ENCODE measurements around the gene ITPR1. TPM values are rescaled to one million over a fixed set of nuclear protein-coding genes. Genes with fewer than 3 reads are reported as not detected.

Gene ITPR1
- total and polyA plus RNA-seq, 10 of the 15 experiments (the other 5 are each of a cell fraction or from before 2014, with no cell fraction given) = 12.2 to 239 (median 28.4) TPM

GRCh38 chr3:4856136-4856535 lies 363.0 kb downstream of the ITPR1 start (continued):
- TF ChIP-seq KAT2A (conservative IDR thresholded peaks at IDR 0.05; ENCODE audit: control insufficient read depth, low read depth, low read length) = no peak
- TF ChIP-seq DPF2 (IDR thresholded peaks at IDR 0.05) = peak; percentile 54; the same call in 1 of the 2 replicates
- TF ChIP-seq MTA2 (IDR thresholded peaks at IDR 0.05; ENCODE audit: low read depth) = peak; percentile 79; the same call in 1 of the 2 replicates
- TF ChIP-seq ZNF687 (IDR thresholded peaks at IDR 0.05) = peak; percentile 42; the same call in 1 of the 2 replicates
- TF ChIP-seq CBX3 (IDR thresholded peaks at IDR 0.05; ENCODE audit: borderline replicate concordance, low read depth) = no peak
- TF ChIP-seq RAD51 (IDR thresholded peaks at IDR 0.05) = no peak
- TF ChIP-seq FOXK2 (IDR thresholded peaks at IDR 0.05) = no peak
- no peak for TF ChIP-seq LARP7 (IDR thresholded peaks at IDR 0.05)
- TF ChIP-seq POLR2AphosphoS5 (IDR thresholded peaks at IDR 0.05; ENCODE audit: low read length) = no peak
- TF ChIP-seq HCFC1 (IDR thresholded peaks at IDR 0.05; ENCODE audit: low read length) = no peak
- TF ChIP-seq TAF1 (IDR thresholded peaks at IDR 0.05; ENCODE audit: borderline replicate concordance, low read depth, low read length) = no peak
- no peak for TF ChIP-seq USF1 (IDR thresholded peaks at IDR 0.05; ENCODE audit: borderline replicate concordance, extremely low read length, insufficient read depth, low read depth, low read length)
- no peak for TF ChIP-seq CREM (IDR thresholded peaks at IDR 0.05; ENCODE audit: low read depth)
- no peak for TF ChIP-seq ZBTB4 (CRISPR knock-in tag; IDR thresholded peaks at IDR 0.05)
- TF ChIP-seq TCF7 (IDR thresholded peaks at IDR 0.05; ENCODE audit: borderline replicate concordance) = no peak
- no peak for TF ChIP-seq REST (IDR thresholded peaks at IDR 0.05; ENCODE audit: low read depth, low read length)
- TF ChIP-seq ELK1 (IDR thresholded peaks at IDR 0.05; ENCODE audit: low read depth, low read length) = no peak
- no peak for TF ChIP-seq FOS (IDR thresholded peaks at IDR 0.05; ENCODE audit: borderline replicate concordance, extremely low read depth, insufficient read length)
- no peak for TF ChIP-seq EED (IDR thresholded peaks at IDR 0.05; ENCODE audit: low read depth)

Data from GM12878 (cell line).